K562 (cell line): ENCODE results near the gene FANK1. TPM values are rescaled to one million over a fixed set of nuclear protein-coding genes. Genes with fewer than 3 reads are reported as not detected.

Experiments used
- ATAC-seq: fragments of 200-7000 bp; cut with Tn5 transposase; 3 replicates; pipeline ENCODE4 v1.9.1; 2020; ENCODE audit warnings: moderate library complexity
- BruUV-seq: library from RNA; stranded (reverse); fragments of 400-500 nt; replicated peaks from 2 replicates; lab custom pipeline; 2021; lab: Mats Ljungman, UMichigan
- CTCF ChIA-PET: fragments of 300-600 bp; formaldehyde crosslinking; extraction: SDS; loops from one replicate; lab custom pipeline; 2021; ENCODE audit warnings: low intra/inter-chr PET ratio; lab: Yijun Ruan, JAX
- POLR2A ChIA-PET: fragments of 300-600, 350-650 bp; sonication (Branson Sonifier 250); formaldehyde crosslinking; extraction: SDS; loops from one replicate; lab custom pipeline; 2021; ENCODE audit warnings: antibody characterized with exemption, inconsistent platforms; lab: Yijun Ruan, JAX
- DNase-seq, 4 experiments: peaks; one replicate each; pipeline versions ENCODE4 v3.0.0 to v3.0.0-alpha.2; 2011 to 2018; ENCODE audit warnings: low spot score in 3 of 4, mixed read lengths in 3 of 4; ENCODE audit errors: extremely low read depth in 1 of 4
- FAIRE-seq: peaks from 2 replicates; lab custom pipeline; 2011; peaks lifted over from hg19 to GRCh38; lab: Jason Lieb, UNC
- H2AFZ ChIP-seq: 2 replicates; pipeline ENCODE4 v1.6.0; 2011; ENCODE audit warnings: low read depth, low read length, control low read depth, inconsistent platforms
- H3K27ac ChIP-seq: fragments of 200-600 bp; 3 replicates; pipeline ENCODE4 v1.8.0; 2011; ENCODE audit warnings: low read depth, mild to moderate bottlenecking, control low read depth, inconsistent platforms, low read length, moderate library complexity, mixed read lengths; ENCODE audit errors: extremely low read depth
- H3K27me3 ChIP-seq, 2 experiments: fragments of 300-600 bp in 1 of 2; 2 replicates in 1 of 2; 3 replicates in 1 of 2; pipeline versions ENCODE4 v1.6.0 to v1.8.0; 2011; ENCODE audit warnings: inconsistent platforms in 2 of 2, low read length in 2 of 2, mild to moderate bottlenecking in 1 of 2, mixed read lengths in 1 of 2, moderate library complexity in 1 of 2; ENCODE audit not compliant: control insufficient read depth in 2 of 2, insufficient read depth in 2 of 2
- H3K36me3 ChIP-seq: fragments of 300-600 bp; 3 replicates; pipeline ENCODE4 v1.8.0; 2011; ENCODE audit warnings: mild to moderate bottlenecking, low read length, inconsistent platforms; ENCODE audit not compliant: control insufficient read depth, insufficient read depth
- H3K4me1 ChIP-seq, 2 experiments: fragments of 200-600 bp in 1 of 2; replicated peaks in 1 of 2; 2 replicates in 1 of 2; 3 replicates in 1 of 2; pipeline versions ENCODE4 v1.5.1 to v1.8.0; 2011; ENCODE audit warnings: inconsistent platforms in 2 of 2, low read length in 2 of 2, mild to moderate bottlenecking in 1 of 2, mixed read lengths in 1 of 2, moderate library complexity in 1 of 2; ENCODE audit not compliant: control insufficient read depth in 2 of 2, insufficient read depth in 2 of 2
- H3K4me2 ChIP-seq: 2 replicates; pipeline ENCODE4 v1.6.1; 2011; ENCODE audit warnings: low read length, control low read depth, inconsistent platforms, mixed read lengths; ENCODE audit not compliant: insufficient read depth
- H3K4me3 ChIP-seq: fragments of 200-600 bp; sonication (generic), shearing (Covaris generic); 2 replicates; pipeline ENCODE4 v1.5.1; 2016; ENCODE audit warnings: control low read depth, inconsistent platforms
- H3K79me2 ChIP-seq: fragments of 200-600 bp; 3 replicates; pipeline ENCODE4 v1.8.0; 2011; ENCODE audit warnings: low read length, inconsistent platforms; ENCODE audit not compliant: control insufficient read depth, insufficient read depth
- H3K9ac ChIP-seq, 2 experiments: 2 replicates each; pipeline versions ENCODE4 v1.6.0 to v1.6.1; 2011; ENCODE audit warnings: low read depth in 2 of 2, low read length in 2 of 2, control low read depth in 1 of 2, inconsistent platforms in 1 of 2, mild to moderate bottlenecking in 1 of 2, mixed read lengths in 1 of 2; ENCODE audit not compliant: insufficient read depth in 1 of 2
- H3K9me1 ChIP-seq: one replicate; pipeline ENCODE4 v1.6.0; 2011; ENCODE audit warnings: inconsistent platforms, mild to moderate bottlenecking, low read length, moderate library complexity; ENCODE audit not compliant: control insufficient read depth, insufficient read depth
- H3K9me3 ChIP-seq: replicated peaks from 2 replicates; pipeline ENCODE4 v1.5.1; 2011; ENCODE audit warnings: low read depth, low read length, inconsistent platforms; ENCODE audit not compliant: control insufficient read depth, insufficient read depth
- H4K20me1 ChIP-seq: replicated peaks from 2 replicates; pipeline ENCODE4 v1.6.1; 2011; ENCODE audit warnings: low read length, inconsistent platforms, mixed read lengths; ENCODE audit not compliant: control insufficient read depth, insufficient read depth
- ARNT ChIP-seq, 2 experiments: fragments of 450-650 bp; IDR thresholded peaks; 2 replicates each; pipeline ENCODE4 v1.6.1; 2016; ENCODE audit warnings: mild to moderate bottlenecking in 1 of 2
- CBFA2T2 ChIP-seq: fragments of 450-650 bp; conservative IDR thresholded peaks from 2 replicates; pipeline ENCODE4 v1.6.1; 2017; ENCODE audit warnings: mild to moderate bottlenecking
- CTBP1 ChIP-seq: fragments of 450-650 bp; IDR thresholded peaks from 2 replicates; pipeline ENCODE4 v1.6.1; 2016; ENCODE audit warnings: borderline replicate concordance
- ETS1 ChIP-seq: conservative IDR thresholded peaks from 2 replicates; pipeline ENCODE4 v1.6.1; 2011; ENCODE audit warnings: low read depth, mild to moderate bottlenecking, low read length; ENCODE audit not compliant: control insufficient read depth
- GTF2F1 ChIP-seq: IDR thresholded peaks from 2 replicates; pipeline ENCODE4 v1.6.1; 2011; ENCODE audit warnings: low read depth, low read length, improper control_type of control experiment
- JUN ChIP-seq, 2 experiments: sonication (generic) in 1 of 2; formaldehyde crosslinking in 1 of 2; IDR thresholded peaks; 2 replicates each; pipeline versions ENCODE4 v1.6.1 to v1.8.0; 2012 to 2022; ENCODE audit warnings: borderline replicate concordance in 2 of 2, mild to moderate bottlenecking in 2 of 2, improper control_type of control experiment in 1 of 2, low read depth in 1 of 2, low read length in 1 of 2, missing genetic modification reagents in 1 of 2
- KHSRP ChIP-seq: fragments of 450-650 bp; IDR thresholded peaks from 2 replicates; pipeline ENCODE4 v1.6.1; 2017
- MYBL2 ChIP-seq, 2 experiments: fragments of 450-650 bp in 1 of 2; sonication (generic) in 1 of 2; formaldehyde crosslinking in 1 of 2; IDR thresholded peaks; 2 replicates each; pipeline versions ENCODE4 v1.6.1 to v1.8.1; 2017 to 2022; ENCODE audit warnings: borderline replicate concordance in 1 of 2, inconsistent platforms in 1 of 2, low read depth in 1 of 2, mild to moderate bottlenecking in 1 of 2, missing genetic modification reagents in 1 of 2, moderate library complexity in 1 of 2
- RFX1 ChIP-seq: fragments of 450-650 bp; IDR thresholded peaks from 2 replicates; pipeline ENCODE4 v1.6.1; 2016; ENCODE audit warnings: mild to moderate bottlenecking, moderate library complexity
- SREBF1 ChIP-seq: fragments of 150-350 bp; IDR thresholded peaks from 2 replicates; pipeline ENCODE4 v1.6.1; 2014; ENCODE audit warnings: antibody characterized with exemption, low read depth, low read length, borderline replicate concordance
- TBL1XR1 ChIP-seq, 2 experiments: IDR thresholded peaks; 2 replicates each; pipeline ENCODE4 v1.6.1; 2012; ENCODE audit warnings: improper control_type of control experiment in 2 of 2, low read length in 2 of 2, mild to moderate bottlenecking in 1 of 2
- ZEB2 ChIP-seq: fragments of 450-650 bp; IDR thresholded peaks from 2 replicates; pipeline ENCODE4 v1.6.1; 2016
- ZNF197 ChIP-seq: fragments of 200-800 bp; sonication (Bioruptor generic); IDR thresholded peaks from 2 replicates; pipeline ENCODE4 v1.6.1; 2016; ENCODE audit warnings: low read depth, missing genetic modification characterization, missing compliant biosample characterization
- WGBS: fragments of 100-300 bp; shearing (Covaris generic); methylation state at CpG from one replicate; pipeline ENCODE4 v1.1.6; 2016; ENCODE audit warnings: low coverage, mixed read lengths; ENCODE audit not compliant: insufficient coverage; ENCODE audit errors: missing lambda C conversion rate; 5-methylcytosine and 5-hydroxymethylcytosine counted together
- in situ Hi-C: fragments of 300-500 bp; cut with MboI; formaldehyde crosslinking; loops from 4 replicates; pipeline ENCODE4 v1.15.0; 2018; ENCODE audit warnings: inconsistent platforms, mixed read lengths
- intact Hi-C: fragments of 100-400 bp; cut with micrococcal nuclease; formaldehyde crosslinking; loops from 2 replicates; pipeline ENCODE4 v1.14.2; 2022
- polyA plus RNA-seq, 8 experiments: library from polyadenylated mRNA; depleted of rRNA in 4 of 8; stranded (reverse) in 5 of 8; unstranded in 3 of 8; fragments of >200 nt; fragmentation: Nextera tagmentation in 2 of 8; fragmentation: Illumina TruSeq in 1 of 8; extraction: Ambion mirVana in 2 of 8; extraction: Trizol in 1 of 8; gene quantifications; 2 replicates each; pipeline versions ENCODE4 v1.2.1 to v1.2.3, GENCODE V29; 2011 to 2014; ENCODE audit warnings: inconsistent platforms in 1 of 8, missing spikeins in 1 of 8
- total RNA-seq, 7 experiments: library from RNA; depleted of rRNA in 6 of 7; stranded (reverse); fragments of >200 nt in 6 of 7; fragmentation: Illumina TruSeq in 2 of 7; extraction: Trizol in 2 of 7; gene quantifications; 2 replicates each; pipeline versions ENCODE4 v1.2.1 to v1.2.3, GENCODE V29; 2011 to 2021; ENCODE audit warnings: low replicate concordance in 1 of 7
- TF ChIP-seq, protein P1 (sequence below): sonication (generic); formaldehyde crosslinking; IDR thresholded peaks from 2 replicates; pipeline ENCODE4 v1.8.0; 2022; ENCODE audit warnings: missing genetic modification reagents, mild to moderate bottlenecking, borderline replicate concordance
- TF ChIP-seq, protein P2 (sequence below): fragments of 250-450 bp; sonication (Bioruptor Pico); IDR thresholded peaks from 2 replicates; pipeline ENCODE4 v1.8.0; 2022; ENCODE audit warnings: inconsistent platforms

Gene FANK1
- total and polyA plus RNA-seq, 9 of the 15 experiments (the other 6 are each of a cell fraction or from before 2014, with no cell fraction given): 0.11 to 2.3 (median 0.51) TPM; not detected in 1

DNA sequence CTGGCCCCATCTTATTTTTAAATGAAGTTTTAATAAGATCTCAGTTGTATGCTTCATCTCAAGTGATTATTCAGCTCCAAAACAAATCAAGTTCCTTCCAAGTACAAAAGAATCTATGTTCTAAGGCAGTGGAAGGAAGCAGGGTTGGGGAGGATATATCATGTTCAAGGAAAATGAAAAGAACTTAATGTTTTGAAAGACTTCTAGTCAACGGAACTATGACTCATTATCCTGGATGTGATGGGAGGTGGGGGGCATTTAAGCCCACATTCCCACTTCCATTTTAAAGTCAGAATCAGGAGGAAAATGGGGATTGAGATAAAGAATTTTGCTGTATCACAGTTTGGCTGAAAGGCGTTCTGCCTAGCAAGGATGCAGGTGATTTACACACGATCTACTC, 59.4 kb downstream of the FANK1 start:
- TF ChIP-seq SREBF1 (no peak), TBL1XR1 (IDR thresholded peaks at IDR 0.05; ENCODE audit: low read length in 2 of 2) (no peak), RFX1 (no peak), GTF2F1 (no peak), JUN (IDR thresholded peaks at IDR 0.05; ENCODE audit: borderline replicate concordance, low read depth, low read length) (no peak), JUN (CRISPR knock-in tag; IDR thresholded peaks at IDR 0.05; ENCODE audit: borderline replicate concordance) (no peak), MYBL2 (IDR thresholded peaks at IDR 0.05; ENCODE audit: low read depth) (no peak), MYBL2 (CRISPR knock-in tag; IDR thresholded peaks at IDR 0.05; ENCODE audit: borderline replicate concordance) (no peak), CTBP1 (no peak), KHSRP (no peak), ETS1 (no peak), ZEB2 (no peak), CBFA2T2 (no peak), ARNT (IDR thresholded peaks at IDR 0.05) (no peak), ZNF197 (CRISPR knock-in tag) (no peak)
- TF ChIP-seq, protein P1, sequence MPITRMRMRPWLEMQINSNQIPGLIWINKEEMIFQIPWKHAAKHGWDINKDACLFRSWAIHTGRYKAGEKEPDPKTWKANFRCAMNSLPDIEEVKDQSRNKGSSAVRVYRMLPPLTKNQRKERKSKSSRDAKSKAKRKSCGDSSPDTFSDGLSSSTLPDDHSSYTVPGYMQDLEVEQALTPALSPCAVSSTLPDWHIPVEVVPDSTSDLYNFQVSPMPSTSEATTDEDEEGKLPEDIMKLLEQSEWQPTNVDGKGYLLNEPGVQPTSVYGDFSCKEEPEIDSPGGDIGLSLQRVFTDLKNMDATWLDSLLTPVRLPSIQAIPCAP (CRISPR knock-in tag): no peak
- TF ChIP-seq, protein P2, sequence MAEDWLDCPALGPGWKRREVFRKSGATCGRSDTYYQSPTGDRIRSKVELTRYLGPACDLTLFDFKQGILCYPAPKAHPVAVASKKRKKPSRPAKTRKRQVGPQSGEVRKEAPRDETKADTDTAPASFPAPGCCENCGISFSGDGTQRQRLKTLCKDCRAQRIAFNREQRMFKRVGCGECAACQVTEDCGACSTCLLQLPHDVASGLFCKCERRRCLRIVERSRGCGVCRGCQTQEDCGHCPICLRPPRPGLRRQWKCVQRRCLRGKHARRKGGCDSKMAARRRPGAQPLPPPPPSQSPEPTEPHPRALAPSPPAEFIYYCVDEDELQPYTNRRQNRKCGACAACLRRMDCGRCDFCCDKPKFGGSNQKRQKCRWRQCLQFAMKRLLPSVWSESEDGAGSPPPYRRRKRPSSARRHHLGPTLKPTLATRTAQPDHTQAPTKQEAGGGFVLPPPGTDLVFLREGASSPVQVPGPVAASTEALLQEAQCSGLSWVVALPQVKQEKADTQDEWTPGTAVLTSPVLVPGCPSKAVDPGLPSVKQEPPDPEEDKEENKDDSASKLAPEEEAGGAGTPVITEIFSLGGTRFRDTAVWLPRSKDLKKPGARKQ (CRISPR knock-in tag): no peak
- TF ChIP-seq, all 486 proteins: peak for 0
- Histone ChIP-seq H3K9me1 (no peaks in the 10 kb centered on the region), H3K4me1 (no peaks in the 10 kb centered on the region), H3K4me3 (no peak overlapping the region), H3K36me3 (no peaks in the 10 kb centered on the region), H3K4me2 (no peak overlapping the region), H3K27ac (no peak overlapping the region), H3K9me3 (no peaks in the 10 kb centered on the region), H3K9ac (no peak overlapping the region), H4K20me1 (no peaks in the 10 kb centered on the region), H3K79me2 (no peaks in the 10 kb centered on the region), H2AFZ (no peak overlapping the region), H3K27me3 (no peaks in the 10 kb centered on the region; a peak in 1 of 5 replicates)
- POLR2A ChIA-PET: interaction anchor here (0.6 kb wide), 1 partner anchor 15 kb away, joined by 3 read pairs; no protein-coding TSS in a partner anchor
- no TSS peak for BruUV-seq
- intact Hi-C loops (no loop called here), in situ Hi-C loops (no loop called here)
- WGBS: 0% methylated on average over 3 of the region's 3 CpGs
- FAIRE-seq (no peak), ATAC-seq (no peak), DNase-seq (no peak)
- CTCF ChIA-PET: no interaction called here
